Fibroblast of skin of right biceps (primary cell): Measurements from ENCODE around the gene SURF6.

Experiments
- DNase-seq: peaks from one replicate; pipeline ENCODE4 v3.0.0-alpha.2; 2013

Gene SURF6

GRCh38 chr9:133282464-133283238, 53.3 kb downstream of the SURF6 start:
- no peak for DNase-seq

- DNase-seq: no peak
Observed at GRCh38 chr9:133280392-133280791, 55.6 kb downstream of the SURF6 start.
